B cell (primary cell): ENCODE results near the gene METAP1D. TPM values are rescaled to one million over a fixed set of nuclear protein-coding genes. Genes with fewer than 3 reads are reported as not detected.

ENCODE experiments used
- ATAC-seq: fragments of 200-7000 bp; cut with Tn5 transposase; one replicate; pipeline ENCODE4 v1.10.0; 2021; ENCODE audit warnings: low read depth, mild to moderate bottlenecking, moderate number of reproducible peaks, moderate library complexity
- CTCF ChIA-PET: fragments of 350-600 bp; sonication (Branson Sonifier 250); formaldehyde crosslinking; loops from one replicate; lab custom pipeline; 2021; ENCODE audit warnings: antibody characterized with exemption, inconsistent platforms; lab: Charles Lee
- POLR2A ChIA-PET: fragments of 350-600 bp; sonication (Branson Sonifier 250); formaldehyde crosslinking; loops from one replicate; lab custom pipeline; 2021; ENCODE audit warnings: antibody characterized with exemption; lab: Charles Lee
- DNase-seq: peaks from one replicate; pipeline ENCODE4 v3.0.0; 2013
- H2AFZ ChIP-seq: 2 replicates; pipeline ENCODE4 v1.6.1; 2012; ENCODE audit warnings: mild to moderate bottlenecking, low read depth, low read length; ENCODE audit not compliant: insufficient read depth, poor library complexity, severe bottlenecking
- H3K27ac ChIP-seq, 2 donors: 1 replicate in 1 of 2; 2 replicates in 1 of 2; pipeline ENCODE4 v1.5.1; 2012 to 2013; ENCODE audit warnings: low read length in 2 of 2, mild to moderate bottlenecking in 2 of 2, moderate library complexity in 1 of 2
- H3K27me3 ChIP-seq, 4 experiments: fragments of 200-600 bp in 1 of 4; sonication (generic) in 1 of 4; replicated peaks in 1 of 4; 1 replicate in 2 of 4; 2 replicates in 2 of 4; pipeline versions ENCODE4 v1.6.1 to v1.7.0; 2013 to 2016; ENCODE audit warnings: low read length in 3 of 4, mild to moderate bottlenecking in 2 of 4, mixed read lengths in 1 of 4, moderate library complexity in 1 of 4; ENCODE audit not compliant: insufficient read depth in 4 of 4, control insufficient read depth in 3 of 4; ENCODE audit errors: control extremely low read depth in 1 of 4
- H3K36me3 ChIP-seq, 2 experiments: replicated peaks in 1 of 2; 1 replicate in 1 of 2; 2 replicates in 1 of 2; pipeline versions ENCODE4 v1.6.1 to v1.7.1; 2013; ENCODE audit warnings: low read length in 1 of 2; ENCODE audit not compliant: insufficient read depth in 2 of 2, control insufficient read depth in 1 of 2; ENCODE audit errors: control extremely low read depth in 1 of 2, extremely low read depth in 1 of 2
- H3K4me1 ChIP-seq, 2 donors: fragments of 200-600 bp in 1 of 2; sonication (generic) in 1 of 2; 1 replicate in 1 of 2; 2 replicates in 1 of 2; pipeline versions ENCODE4 v1.5.1 to v1.6.1; 2013 to 2017; ENCODE audit warnings: low read length in 2 of 2; ENCODE audit not compliant: control insufficient read depth in 2 of 2, insufficient read depth in 2 of 2
- H3K4me2 ChIP-seq: replicated peaks from 2 replicates; pipeline ENCODE3; 2012; ENCODE audit warnings: mild to moderate bottlenecking, low read depth, low read length; ENCODE audit not compliant: poor library complexity, severe bottlenecking
- H3K4me3 ChIP-seq, 5 experiments: fragments of 200-600 bp in 1 of 5; sonication (generic) in 1 of 5; 1 replicate in 3 of 5; 2 replicates in 2 of 5; pipeline versions ENCODE4 v1.5.1 to v1.7.0; 2011 to 2016; ENCODE audit warnings: low read length in 4 of 5, mild to moderate bottlenecking in 4 of 5, low read depth in 2 of 5, control low read depth in 1 of 5, moderate library complexity in 1 of 5; ENCODE audit not compliant: insufficient read depth in 1 of 5; ENCODE audit errors: control extremely low read depth in 1 of 5, extremely low read depth in 1 of 5
- H3K79me2 ChIP-seq: fragments of 200-600 bp; sonication (generic); one replicate; pipeline ENCODE4 v1.6.0; 2016; ENCODE audit warnings: low read length; ENCODE audit not compliant: control insufficient read depth, insufficient read depth
- H3K9ac ChIP-seq: fragments of 200-600 bp; sonication (generic); 2 replicates; pipeline ENCODE4 v1.6.1; 2017; ENCODE audit warnings: mild to moderate bottlenecking, low read length, moderate library complexity
- H3K9me3 ChIP-seq, 3 donors: one replicate each; pipeline versions ENCODE4 v1.6.1 to v1.7.1; 2013; ENCODE audit warnings: low read length in 2 of 3; ENCODE audit not compliant: control insufficient read depth in 2 of 3, insufficient read depth in 1 of 3; ENCODE audit errors: control extremely low read depth in 1 of 3
- H4K20me1 ChIP-seq: 2 replicates; pipeline ENCODE4 v1.6.0; 2012; ENCODE audit warnings: mild to moderate bottlenecking, low read length; ENCODE audit not compliant: insufficient read depth, control insufficient read depth, poor library complexity, severe bottlenecking
- H3K27ac Mint-ChIP-seq: one replicate; pipeline ENCODE4 v1.8.0; 2021; ENCODE audit warnings: mixed read lengths
- H3K27me3 Mint-ChIP-seq: one replicate; pipeline ENCODE4 v1.8.0; 2021; ENCODE audit warnings: mixed read lengths
- H3K4me1 Mint-ChIP-seq: one replicate; pipeline ENCODE4 v1.8.0; 2021; ENCODE audit warnings: mixed read lengths
- H3K4me3 Mint-ChIP-seq: one replicate; pipeline ENCODE4 v1.8.0; 2021; ENCODE audit warnings: mixed read lengths
- H3K9me3 Mint-ChIP-seq: one replicate; pipeline ENCODE4 v1.8.0; 2022; ENCODE audit warnings: mixed read lengths; ENCODE audit not compliant: insufficient read depth
- EZH2 ChIP-seq: IDR thresholded peaks from 2 replicates; pipeline ENCODE4 v1.6.1; 2012; ENCODE audit warnings: borderline replicate concordance, low read depth, mild to moderate bottlenecking, moderate library complexity, low read length; ENCODE audit not compliant: insufficient read depth, poor library complexity, severe bottlenecking
- WGBS: methylation state at CpG from one replicate; pipeline ENCODE4 v1.1.5; 2013; ENCODE audit warnings: missing lambda C conversion rate; ENCODE audit not compliant: insufficient coverage; 5-methylcytosine and 5-hydroxymethylcytosine counted together
- intact Hi-C: fragments of 100-400 bp; cut with micrococcal nuclease; formaldehyde crosslinking; loops from one replicate; pipeline ENCODE4 v1.10.0; 2022
- polyA plus RNA-seq: library from polyadenylated mRNA; depleted of rRNA; stranded (reverse); fragments of >200 nt; gene quantifications from 2 replicates; pipeline ENCODE4 v1.2.3, GENCODE V29; 2012
- total RNA-seq, 2 donors: library from RNA; stranded (reverse); fragments of 120-200 nt in 1 of 2; gene quantifications; 1 replicate in 1 of 2; 2 replicates in 1 of 2; pipeline versions ENCODE4 v1.2.3 to v1.2.4, GENCODE V29; 2013 to 2022
- TF ChIP-seq, protein P1 (sequence below): fragments of 200-600 bp; IDR thresholded peaks from one replicate; pipeline ENCODE4 v1.8.0; 2022; ENCODE audit warnings: antibody characterized with exemption, mild to moderate bottlenecking

METAP1D gene
- total and polyA plus RNA-seq, 2 donors (not counting 1 experiment from before 2014, with no cell fraction given) = 7.8 to 8.9 TPM

DNA sequence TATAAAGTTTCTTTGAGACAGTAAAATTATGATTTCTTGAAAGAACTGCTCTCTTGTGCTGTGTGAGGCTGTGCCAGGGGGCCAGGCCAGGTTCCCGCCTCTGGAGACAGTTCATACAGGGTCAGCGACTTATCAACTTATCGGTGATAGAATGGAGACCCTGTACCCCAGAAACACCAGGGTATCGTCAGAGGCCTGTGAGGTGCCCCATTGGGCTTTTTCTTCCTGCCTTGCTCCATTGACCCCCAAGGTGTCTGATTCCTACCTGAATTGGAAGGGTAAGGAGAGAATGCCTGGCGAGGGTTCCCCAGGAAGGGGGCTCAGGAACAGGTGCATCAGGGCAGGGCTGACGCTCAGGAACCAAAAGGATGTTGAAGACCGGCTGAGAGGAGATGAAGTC lies 89.9 kb downstream of the METAP1D start:
- no peak for ATAC-seq
- H3K9me3 ChIP-seq = peaks cover 4 to 82% (median 26%) of the 10 kb centered on the region in 3 donors
- Mint-ChIP-seq H3K27me3 (peaks cover 71% of the 10 kb centered on the region), H3K4me1 (peaks cover 36% of the 10 kb centered on the region), H3K9me3 (no peaks in the 10 kb centered on the region), H3K4me3 (no peak overlapping the region), H3K27ac (peak overlapping the region; percentile 50)
- H3K79me2 ChIP-seq = no peaks in the 10 kb centered on the region
- WGBS = 16% methylated on average over 7 of the region's 7 CpGs
- no peaks in the 10 kb centered on the region for H3K36me3 ChIP-seq
- POLR2A ChIA-PET = no interaction called here
- no peak overlapping the region for H2AFZ ChIP-seq
- peaks cover 38 to 61% of the 10 kb centered on the region in 2 donors for H3K4me1 ChIP-seq
- intact Hi-C loops = no loop called here
- TF ChIP-seq, protein P1, sequence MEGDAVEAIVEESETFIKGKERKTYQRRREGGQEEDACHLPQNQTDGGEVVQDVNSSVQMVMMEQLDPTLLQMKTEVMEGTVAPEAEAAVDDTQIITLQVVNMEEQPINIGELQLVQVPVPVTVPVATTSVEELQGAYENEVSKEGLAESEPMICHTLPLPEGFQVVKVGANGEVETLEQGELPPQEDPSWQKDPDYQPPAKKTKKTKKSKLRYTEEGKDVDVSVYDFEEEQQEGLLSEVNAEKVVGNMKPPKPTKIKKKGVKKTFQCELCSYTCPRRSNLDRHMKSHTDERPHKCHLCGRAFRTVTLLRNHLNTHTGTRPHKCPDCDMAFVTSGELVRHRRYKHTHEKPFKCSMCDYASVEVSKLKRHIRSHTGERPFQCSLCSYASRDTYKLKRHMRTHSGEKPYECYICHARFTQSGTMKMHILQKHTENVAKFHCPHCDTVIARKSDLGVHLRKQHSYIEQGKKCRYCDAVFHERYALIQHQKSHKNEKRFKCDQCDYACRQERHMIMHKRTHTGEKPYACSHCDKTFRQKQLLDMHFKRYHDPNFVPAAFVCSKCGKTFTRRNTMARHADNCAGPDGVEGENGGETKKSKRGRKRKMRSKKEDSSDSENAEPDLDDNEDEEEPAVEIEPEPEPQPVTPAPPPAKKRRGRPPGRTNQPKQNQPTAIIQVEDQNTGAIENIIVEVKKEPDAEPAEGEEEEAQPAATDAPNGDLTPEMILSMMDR = no peak
- no peak for TF ChIP-seq EZH2
- DNase-seq = no peak
- peaks cover 3 to 97% (median 85%) of the 10 kb centered on the region in 4 experiments for H3K27me3 ChIP-seq
- H3K9ac ChIP-seq = no peak overlapping the region
- H3K27ac ChIP-seq = no peak overlapping the region
- H4K20me1 ChIP-seq = no peaks in the 10 kb centered on the region
- H3K4me3 ChIP-seq = no peak overlapping the region
- CTCF ChIA-PET = interaction anchor here (10.1 kb wide), 1 partner anchor 15 kb away, joined by 58 read pairs; the partner anchor contains the start of gene DLX2
- no peak overlapping the region for H3K4me2 ChIP-seq

DNA sequence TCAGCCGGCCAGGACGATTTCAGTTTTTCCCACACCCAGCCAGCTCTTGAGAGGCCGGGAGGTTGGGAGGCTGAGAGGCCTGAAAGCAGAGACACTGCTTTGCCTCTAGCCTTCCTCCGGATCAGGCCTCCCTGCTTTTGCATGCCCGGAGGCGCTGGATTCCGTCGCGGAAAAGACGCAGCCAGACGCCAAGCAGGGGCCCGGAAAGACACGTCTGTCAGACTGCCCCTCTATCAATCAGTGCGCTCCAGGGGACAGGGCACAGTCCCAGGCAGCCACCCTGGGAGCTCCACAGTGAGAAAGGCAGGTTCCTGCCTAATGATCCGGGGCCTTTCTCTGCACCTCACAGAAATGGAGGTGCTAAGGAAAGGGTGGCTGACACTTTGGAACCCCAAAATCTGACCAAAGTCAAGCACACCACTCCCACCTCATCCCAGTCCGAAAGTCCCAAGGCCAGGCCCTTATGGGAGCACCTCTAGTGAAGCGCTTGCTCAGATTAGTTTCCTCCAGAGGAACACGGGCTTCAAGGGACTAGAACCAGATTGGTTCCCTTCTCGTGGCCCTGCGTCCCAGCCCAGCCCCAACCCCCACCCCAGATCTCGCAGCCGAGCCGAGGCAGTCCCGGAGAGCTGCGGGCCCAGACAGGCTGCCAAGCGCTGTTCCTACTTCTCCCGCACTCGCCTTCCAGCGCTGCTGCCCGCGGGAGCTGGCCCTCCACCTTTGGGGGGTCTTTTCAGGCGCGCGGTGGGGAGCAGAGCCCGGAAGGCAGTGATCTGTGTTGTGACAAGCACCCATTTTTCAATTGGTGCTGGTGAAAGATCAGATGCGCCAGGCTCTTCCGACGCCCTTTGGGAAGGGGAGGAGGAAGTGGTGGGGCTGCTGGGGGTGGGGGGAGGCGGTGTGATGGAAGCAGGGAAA lies 90.5 kb downstream of the METAP1D start:
- intact Hi-C loops = no loop called here
- POLR2A ChIA-PET = no interaction called here
- no peak overlapping the region for H3K27ac ChIP-seq
- Mint-ChIP-seq H3K27me3 (peaks cover 70% of the 10 kb centered on the region), H3K27ac (peak overlapping the region; percentile 15), H3K4me1 (peaks cover 32% of the 10 kb centered on the region), H3K4me3 (no peak overlapping the region), H3K9me3 (no peaks in the 10 kb centered on the region)
- no peaks in the 10 kb centered on the region for H3K36me3 ChIP-seq
- no peak overlapping the region for H3K9ac ChIP-seq
- H3K4me3 ChIP-seq = no peak overlapping the region
- peaks cover 3 to 96% (median 83%) of the 10 kb centered on the region in 4 experiments for H3K27me3 ChIP-seq
- TF ChIP-seq, protein P1 = no peak
- TF ChIP-seq EZH2 = no peak
- no peaks in the 10 kb centered on the region for H3K79me2 ChIP-seq
- CTCF ChIA-PET = interaction anchor here (1.4 to 10.1 kb wide), 2 partner anchors 9 to 14 kb away, joined by 3 to 58 read pairs; partner anchors contain the start of gene DLX2
- 11% methylated on average over 36 of the region's 39 CpGs for WGBS
- ATAC-seq (no peak), DNase-seq (peak; percentile 33)
- H2AFZ ChIP-seq = no peak overlapping the region
- H4K20me1 ChIP-seq = no peaks in the 10 kb centered on the region
- H3K9me3 ChIP-seq = peaks cover 4 to 81% (median 26%) of the 10 kb centered on the region in 3 donors
- no peak overlapping the region for H3K4me2 ChIP-seq
- peaks cover 37 to 61% of the 10 kb centered on the region in 2 donors for H3K4me1 ChIP-seq
